ENCODE measurements around the gene LGR5. TPM values are rescaled to one million over a fixed set of nuclear protein-coding genes. Genes with fewer than 3 reads are reported as not detected.
"Not testable (repeated sequence)": the region's sequence is repeated elsewhere in the genome, so short reads cannot be mapped to it uniquely, and the experiment has no call there.

Gene LGR5
- total RNA-seq, 3 donors from 2014 or later, result 1.5 to 6.7 (median 4.4) TPM

DNA sequence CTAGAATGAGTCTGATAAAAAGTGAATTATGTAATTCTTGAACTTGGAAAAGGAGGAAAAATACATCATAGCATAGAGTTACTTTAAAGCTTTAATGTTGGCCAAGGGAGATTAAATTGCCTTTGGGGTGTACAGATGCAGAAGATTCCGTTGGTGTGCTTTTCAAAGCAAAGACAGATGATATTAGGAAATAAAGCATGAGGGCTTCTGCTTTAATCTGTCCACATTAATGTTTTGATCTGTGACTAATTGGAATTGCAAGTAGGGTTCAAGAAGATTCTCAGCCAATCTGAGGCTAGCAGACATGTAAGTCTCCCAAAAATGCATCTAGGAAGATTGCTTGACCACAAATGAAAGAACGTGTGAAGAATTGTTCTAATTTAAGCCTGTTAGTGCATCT, 35.2 kb downstream of the LGR5 start:
- no peaks in the 10 kb centered on the region for H3K36me3 ChIP-seq (ENCODE audit: low read depth)
- ATAC-seq, result no peak
- intact Hi-C loops (cut with DNase I, micrococcal nuclease), result no loop called here
- H3K9me3 ChIP-seq, result no peaks in the 10 kb centered on the region
- H3K4me1 ChIP-seq (ENCODE audit: low read depth), result no peaks in the 10 kb centered on the region
- TF ChIP-seq, protein P1, sequence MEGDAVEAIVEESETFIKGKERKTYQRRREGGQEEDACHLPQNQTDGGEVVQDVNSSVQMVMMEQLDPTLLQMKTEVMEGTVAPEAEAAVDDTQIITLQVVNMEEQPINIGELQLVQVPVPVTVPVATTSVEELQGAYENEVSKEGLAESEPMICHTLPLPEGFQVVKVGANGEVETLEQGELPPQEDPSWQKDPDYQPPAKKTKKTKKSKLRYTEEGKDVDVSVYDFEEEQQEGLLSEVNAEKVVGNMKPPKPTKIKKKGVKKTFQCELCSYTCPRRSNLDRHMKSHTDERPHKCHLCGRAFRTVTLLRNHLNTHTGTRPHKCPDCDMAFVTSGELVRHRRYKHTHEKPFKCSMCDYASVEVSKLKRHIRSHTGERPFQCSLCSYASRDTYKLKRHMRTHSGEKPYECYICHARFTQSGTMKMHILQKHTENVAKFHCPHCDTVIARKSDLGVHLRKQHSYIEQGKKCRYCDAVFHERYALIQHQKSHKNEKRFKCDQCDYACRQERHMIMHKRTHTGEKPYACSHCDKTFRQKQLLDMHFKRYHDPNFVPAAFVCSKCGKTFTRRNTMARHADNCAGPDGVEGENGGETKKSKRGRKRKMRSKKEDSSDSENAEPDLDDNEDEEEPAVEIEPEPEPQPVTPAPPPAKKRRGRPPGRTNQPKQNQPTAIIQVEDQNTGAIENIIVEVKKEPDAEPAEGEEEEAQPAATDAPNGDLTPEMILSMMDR (IDR thresholded peaks at IDR 0.05), result no peak
- no peak overlapping the region for H3K4me3 ChIP-seq
- no peak for DNase-seq

DNA sequence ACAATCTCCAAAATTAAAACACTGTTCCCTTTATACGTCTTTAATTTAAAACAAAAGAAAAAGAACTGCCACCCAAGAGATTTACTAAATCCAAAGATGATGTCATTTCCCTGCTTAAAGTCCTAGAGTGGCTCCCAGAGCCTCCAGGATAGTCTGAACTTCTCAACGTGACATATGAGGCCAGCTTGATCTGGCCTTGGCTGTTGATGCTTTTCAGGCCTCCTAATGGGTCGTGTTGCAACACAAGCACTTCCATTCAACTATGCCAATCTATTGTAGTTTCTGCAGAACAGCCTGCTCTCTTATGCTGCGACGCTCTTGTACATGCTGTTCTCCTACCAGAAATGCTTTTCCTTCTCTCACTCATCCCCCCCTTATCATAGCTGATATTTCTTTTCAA, 35.7 kb downstream of the LGR5 start:
- Histone ChIP-seq H3K36me3 (ENCODE audit: low read depth) (no peaks in the 10 kb centered on the region), H3K4me3 (no peak overlapping the region), H3K4me1 (ENCODE audit: low read depth) (no peaks in the 10 kb centered on the region), H3K9me3 (no peaks in the 10 kb centered on the region)
- TF ChIP-seq, protein P1 (IDR thresholded peaks at IDR 0.05), result no peak
- ATAC-seq (no peak), DNase-seq (no peak)
- intact Hi-C loops (cut with DNase I, micrococcal nuclease), result no loop called here

DNA sequence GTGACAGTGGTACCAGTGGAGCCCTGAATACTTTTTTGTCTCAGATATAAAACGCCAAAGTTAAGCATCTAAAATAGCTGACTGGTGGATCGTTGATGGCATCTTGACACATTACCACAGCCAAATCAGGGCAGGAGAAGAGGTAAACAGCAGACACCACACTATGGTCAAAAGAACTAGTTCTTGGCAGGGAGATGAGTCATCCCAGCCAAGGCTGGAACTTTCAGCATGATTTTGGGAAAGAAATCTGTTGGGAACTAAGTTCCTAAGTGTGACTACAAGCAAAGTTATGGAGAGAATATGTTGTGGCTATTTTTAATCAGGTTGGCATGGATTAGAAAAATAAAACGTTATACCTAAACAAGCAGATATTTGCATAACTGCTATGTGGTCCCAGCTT, 36.9 kb downstream of the LGR5 start:
- no peak for ATAC-seq
- H3K4me3 ChIP-seq, result no peak overlapping the region
- intact Hi-C loops (cut with DNase I, micrococcal nuclease), result no loop called here

DNA sequence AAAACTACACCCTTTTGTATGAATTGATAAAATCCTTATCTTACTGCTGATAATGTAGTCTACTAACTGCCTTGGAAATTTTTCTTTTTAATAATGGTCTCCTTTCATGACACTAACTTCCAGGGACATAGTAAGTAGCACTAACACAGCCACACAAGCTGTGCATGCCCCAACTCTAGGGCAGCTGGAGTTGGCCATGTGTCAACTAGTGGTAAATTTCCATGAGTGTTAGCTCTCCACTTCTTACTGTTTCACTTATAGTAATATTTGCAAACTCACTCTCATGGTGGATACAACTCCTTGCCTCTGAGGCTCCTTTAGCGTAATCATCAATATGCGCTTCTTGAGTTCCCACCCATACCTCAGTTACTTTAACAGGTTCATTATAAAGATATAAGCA, 38.0 kb downstream of the LGR5 start:
- H3K36me3 ChIP-seq (ENCODE audit: low read depth), result no peaks in the 10 kb centered on the region
- no peaks in the 10 kb centered on the region for H3K9me3 ChIP-seq
- H3K4me1 ChIP-seq (ENCODE audit: low read depth), result no peaks in the 10 kb centered on the region
- TF ChIP-seq, protein P1 (IDR thresholded peaks at IDR 0.05), result no peak
- H3K4me3 ChIP-seq, result no peak overlapping the region
- no peak for DNase-seq
- intact Hi-C loops (cut with DNase I, micrococcal nuclease), result no loop called here
- ATAC-seq, result no peak

More for the DNA sequence above, 36.9 kb downstream of the LGR5 start:
- no peak for DNase-seq
- Histone ChIP-seq H3K4me1 (ENCODE audit: low read depth) (no peaks in the 10 kb centered on the region), H3K9me3 (no peaks in the 10 kb centered on the region), H3K36me3 (ENCODE audit: low read depth) (no peaks in the 10 kb centered on the region)
- TF ChIP-seq, protein P1 (IDR thresholded peaks at IDR 0.05), result no peak

- H3K9me3 ChIP-seq, result no peaks in the 10 kb centered on the region
- ATAC-seq, result no peak
- H3K4me3 ChIP-seq, result no peak overlapping the region
- TF ChIP-seq, protein P1 (IDR thresholded peaks at IDR 0.05), result no peak
- no peak for DNase-seq
- no peaks in the 10 kb centered on the region for H3K36me3 ChIP-seq (ENCODE audit: low read depth)
- H3K4me1 ChIP-seq (ENCODE audit: low read depth), result no peaks in the 10 kb centered on the region
- intact Hi-C loops (cut with DNase I, micrococcal nuclease), result no loop called here
Measured at GRCh38 chr12:71478270-71478669, 38.7 kb downstream of the LGR5 start.

DNA sequence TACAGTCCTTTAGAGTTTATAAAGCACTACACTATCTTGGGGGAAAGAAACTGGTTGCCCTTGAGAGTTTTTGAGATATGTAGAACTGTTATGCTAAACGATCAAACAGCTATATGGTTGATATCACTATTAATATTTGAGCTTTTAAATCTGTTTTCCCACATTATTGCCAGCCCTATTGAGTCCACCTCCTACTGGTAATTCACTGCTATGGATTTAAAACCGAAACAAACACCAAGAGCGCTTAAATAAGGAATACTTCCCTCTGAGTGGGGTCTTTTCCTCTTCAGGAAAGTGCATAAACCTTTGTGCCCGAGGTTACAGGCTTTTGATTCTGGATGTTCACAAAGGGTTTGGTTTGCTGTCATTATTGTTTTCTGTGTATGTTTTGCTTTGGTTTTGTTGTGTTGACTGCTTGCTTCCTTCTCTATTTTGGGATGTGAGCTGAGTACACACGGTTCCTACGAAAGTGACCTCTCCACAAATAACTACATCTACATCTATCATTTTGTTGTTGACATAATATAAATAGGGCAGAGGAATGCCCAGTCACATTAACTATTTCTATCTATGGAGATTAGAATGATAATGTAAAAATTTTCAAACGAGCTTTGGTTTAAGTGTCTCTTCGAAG, 44.8 kb downstream of the LGR5 start:
- no peak overlapping the region for H3K4me3 ChIP-seq
- DNase-seq, result no peak
- TF ChIP-seq, protein P1 (IDR thresholded peaks at IDR 0.05), result no peak
- intact Hi-C loops (cut with DNase I, micrococcal nuclease), result no loop called here
- no peaks in the 10 kb centered on the region for H3K9me3 ChIP-seq
- ATAC-seq, result no peak
- H3K36me3 ChIP-seq (ENCODE audit: low read depth), result no peaks in the 10 kb centered on the region
- H3K4me1 ChIP-seq (ENCODE audit: low read depth), result no peaks in the 10 kb centered on the region

- H3K36me3 ChIP-seq (ENCODE audit: low read depth); DNase-seq; ATAC-seq; intact Hi-C loops (cut with DNase I, micrococcal nuclease); H3K4me1 ChIP-seq (ENCODE audit: low read depth); H3K9me3 ChIP-seq; H3K4me3 ChIP-seq: not testable (repeated sequence)
Measured at GRCh38 chr12:71490844-71491243, 51.2 kb downstream of the LGR5 start.
